IMR-90 (cell line): ENCODE data around the gene CTRB2. TPM values are rescaled to one million over a fixed set of nuclear protein-coding genes. Genes with fewer than 3 reads are reported as not detected.

ENCODE experiments used
- ATAC-seq: fragments of 200-7000 bp; cut with Tn5 transposase; 2 replicates; pipeline ENCODE4 v1.9.1; 2020; ENCODE audit warnings: low read depth, mild to moderate bottlenecking, moderate library complexity
- BruUV-seq: library from RNA; stranded (reverse); fragments of 400-500 nt; replicated peaks from 2 replicates; lab custom pipeline; 2021; lab: Mats Ljungman, UMichigan
- CTCF ChIA-PET: fragments of 300-600 bp; formaldehyde crosslinking; extraction: SDS; loops from one replicate; lab custom pipeline; 2021; ENCODE audit warnings: antibody characterized with exemption; lab: Yijun Ruan, JAX
- POLR2A ChIA-PET: fragments of 300-600 bp; sonication (Branson Sonifier 250); formaldehyde crosslinking; loops from one replicate; lab custom pipeline; 2022; ENCODE audit warnings: antibody characterized with exemption; ENCODE audit not compliant: unreplicated experiment; lab: Charles Lee
- DNase-seq: peaks from one replicate; pipeline ENCODE4 v3.0.0; 2013
- H2AFZ ChIP-seq: replicated peaks from 2 replicates; pipeline ENCODE3; 2013; ENCODE audit warnings: low read length, mild to moderate bottlenecking; ENCODE audit not compliant: poor library complexity
- H2AK5ac ChIP-seq: 2 replicates; pipeline ENCODE4 v1.6.1; 2013; ENCODE audit warnings: low read depth, low read length, inconsistent platforms
- H2AK9ac ChIP-seq: replicated peaks from 2 replicates; pipeline ENCODE3; 2013; ENCODE audit warnings: mild to moderate bottlenecking, low read depth, low read length, moderate library complexity; ENCODE audit not compliant: poor library complexity
- H2BK120ac ChIP-seq: 2 replicates; pipeline ENCODE4 v1.6.1; 2013; ENCODE audit warnings: low read depth, low read length, inconsistent platforms
- H2BK15ac ChIP-seq: 3 replicates; pipeline ENCODE4 v1.6.1; 2013; ENCODE audit warnings: low read depth, low read length, inconsistent platforms
- H2BK20ac ChIP-seq: 2 replicates; pipeline ENCODE4 v1.6.1; 2013; ENCODE audit warnings: low read depth, mild to moderate bottlenecking, inconsistent platforms, low read length, moderate library complexity
- H2BK5ac ChIP-seq: 2 replicates; pipeline ENCODE4 v1.6.1; 2013; ENCODE audit warnings: mild to moderate bottlenecking, low read depth, low read length, inconsistent platforms; ENCODE audit not compliant: poor library complexity, severe bottlenecking
- H3K14ac ChIP-seq: replicated peaks from 2 replicates; pipeline ENCODE4 v1.6.1; 2013; ENCODE audit warnings: low read depth, low read length, inconsistent platforms
- H3K18ac ChIP-seq: 2 replicates; pipeline ENCODE4 v1.6.1; 2013; ENCODE audit warnings: low read depth, low read length, control low read depth
- H3K23ac ChIP-seq: 2 replicates; pipeline ENCODE4 v1.6.1; 2013; ENCODE audit warnings: low read depth, low read length, inconsistent platforms
- H3K27ac ChIP-seq: 2 replicates; pipeline ENCODE4 v1.5.1; 2013; ENCODE audit warnings: mild to moderate bottlenecking, control low read depth, low read length; ENCODE audit not compliant: insufficient read depth
- H3K27me3 ChIP-seq: 2 replicates; pipeline ENCODE4 v1.6.1; 2013; ENCODE audit warnings: low read length; ENCODE audit not compliant: control insufficient read depth, insufficient read depth
- H3K36me3 ChIP-seq: 2 replicates; pipeline ENCODE4 v1.6.1; 2013; ENCODE audit warnings: low read length, mixed read lengths; ENCODE audit not compliant: control insufficient read depth, insufficient read depth
- H3K4ac ChIP-seq: 2 replicates; pipeline ENCODE4 v1.6.1; 2013; ENCODE audit warnings: low read depth, low read length, inconsistent platforms
- H3K4me1 ChIP-seq: 2 replicates; pipeline ENCODE4 v1.6.1; 2013; ENCODE audit warnings: low read length, mixed read lengths; ENCODE audit not compliant: control insufficient read depth, insufficient read depth
- H3K4me2 ChIP-seq: 2 replicates; pipeline ENCODE4 v1.6.1; 2013; ENCODE audit warnings: low read depth, mild to moderate bottlenecking, control low read depth, low read length, moderate library complexity
- H3K4me3 ChIP-seq: 2 replicates; pipeline ENCODE4 v1.5.1; 2013; ENCODE audit warnings: low read depth, mild to moderate bottlenecking, control low read depth, low read length, moderate library complexity; ENCODE audit not compliant: insufficient read depth
- H3K56ac ChIP-seq: 2 replicates; pipeline ENCODE4 v1.6.1; 2013; ENCODE audit warnings: low read length, inconsistent platforms; ENCODE audit not compliant: insufficient read depth; ENCODE audit errors: extremely low read depth
- H3K79me1 ChIP-seq, 2 experiments: 2 replicates each; pipeline ENCODE4 v1.6.1; 2013; ENCODE audit warnings: low read length in 2 of 2, inconsistent platforms in 1 of 2, low read depth in 1 of 2
- H3K9ac ChIP-seq: 2 replicates; pipeline ENCODE4 v1.6.1; 2013; ENCODE audit warnings: low read depth, low read length, control low read depth
- H3K9me1 ChIP-seq: 2 replicates; pipeline ENCODE4 v1.6.1; 2013; ENCODE audit warnings: low read length, inconsistent platforms; ENCODE audit not compliant: insufficient read depth
- H3K9me3 ChIP-seq: 2 replicates; pipeline ENCODE4 v1.6.1; 2013; ENCODE audit warnings: low read length; ENCODE audit not compliant: control insufficient read depth, insufficient read depth
- H4K20me1 ChIP-seq: 2 replicates; pipeline ENCODE4 v1.6.1; 2013; ENCODE audit warnings: low read length, inconsistent platforms; ENCODE audit not compliant: insufficient read depth
- H4K5ac ChIP-seq: 2 replicates; pipeline ENCODE4 v1.6.1; 2013; ENCODE audit warnings: mild to moderate bottlenecking, low read depth, low read length, control low read depth
- H4K8ac ChIP-seq, 2 experiments: 2 replicates each; pipeline ENCODE4 v1.6.1; 2013; ENCODE audit warnings: low read depth in 2 of 2, low read length in 2 of 2, control low read depth in 1 of 2, inconsistent platforms in 1 of 2
- H4K91ac ChIP-seq: 2 replicates; pipeline ENCODE4 v1.6.1; 2013; ENCODE audit warnings: low read depth, low read length, inconsistent platforms; ENCODE audit not compliant: insufficient read depth
- BHLHE40 ChIP-seq: fragments of 150-350 bp; IDR thresholded peaks from 2 replicates; pipeline ENCODE4 v1.6.1; 2016; ENCODE audit warnings: mild to moderate bottlenecking, low read depth, low read length
- CEBPB ChIP-seq: IDR thresholded peaks from 2 replicates; pipeline ENCODE4 v1.6.1; 2012; ENCODE audit warnings: low read depth, low read length, improper control_type of control experiment
- CHD1 ChIP-seq: IDR thresholded peaks from 2 replicates; pipeline ENCODE4 v1.6.1; 2012; ENCODE audit warnings: low read depth, low read length, improper control_type of control experiment
- FOS ChIP-seq: fragments of 150-350 bp; IDR thresholded peaks from 2 replicates; pipeline ENCODE4 v1.6.1; 2016; ENCODE audit warnings: low read depth, low read length
- MAFK ChIP-seq: IDR thresholded peaks from 2 replicates; pipeline ENCODE4 v1.6.1; 2012; ENCODE audit warnings: low read depth, low read length, improper control_type of control experiment
- MAZ ChIP-seq: IDR thresholded peaks from 2 replicates; pipeline ENCODE4 v1.6.1; 2012; ENCODE audit warnings: low read depth, mild to moderate bottlenecking, low read length, improper control_type of control experiment, moderate library complexity, borderline replicate concordance
- MXI1 ChIP-seq: IDR thresholded peaks from 2 replicates; pipeline ENCODE4 v1.6.1; 2012; ENCODE audit warnings: low read depth, mild to moderate bottlenecking, low read length, moderate library complexity, borderline replicate concordance
- NFE2L2 ChIP-seq: fragments of 150-350 bp; IDR thresholded peaks from 2 replicates; pipeline ENCODE4 v1.6.1; 2016; ENCODE audit warnings: low read depth, mild to moderate bottlenecking, low read length
- RAD21 ChIP-seq: IDR thresholded peaks from 2 replicates; pipeline ENCODE4 v1.6.1; 2012; ENCODE audit warnings: low read length, improper control_type of control experiment
- RCOR1 ChIP-seq: IDR thresholded peaks from 2 replicates; pipeline ENCODE4 v1.6.1; 2012; ENCODE audit warnings: mild to moderate bottlenecking, low read length, improper control_type of control experiment; ENCODE audit not compliant: insufficient replicate concordance
- RFX5 ChIP-seq: IDR thresholded peaks from 2 replicates; pipeline ENCODE4 v1.8.0; 2012; ENCODE audit warnings: low read depth, mild to moderate bottlenecking, low read length, moderate library complexity
- SMC3 ChIP-seq: fragments of 150-350 bp; IDR thresholded peaks from 2 replicates; pipeline ENCODE4 v1.6.1; 2016; ENCODE audit warnings: low read depth, mild to moderate bottlenecking, antibody characterized with exemption, low read length, moderate library complexity
- WGBS, 2 experiments: methylation state at CpG; one replicate each; pipeline versions ENCODE4 v1.1.5 to v1.1.7; 2013; ENCODE audit warnings: missing lambda C conversion rate in 2 of 2; ENCODE audit not compliant: insufficient read length in 1 of 2; ENCODE audit errors: extremely low coverage in 2 of 2; 5-methylcytosine and 5-hydroxymethylcytosine counted together
- dilution Hi-C: fragments of 300-500 bp; cut with HindIII; formaldehyde crosslinking; loops from one replicate; pipeline ENCODE4 v1.14.3; 2018; ENCODE audit warnings: low sequenced_read_pairs; ENCODE audit not compliant: unreplicated experiment
- in situ Hi-C: fragments of 300-500 bp; cut with MboI; formaldehyde crosslinking; loops from 3 replicates; pipeline ENCODE4 v1.14.3; 2019; ENCODE audit warnings: low sequenced_read_pairs, inconsistent platforms, mixed read lengths
- intact Hi-C: fragments of 100-400 bp; cut with micrococcal nuclease; formaldehyde crosslinking; loops from 2 replicates; pipeline ENCODE4 v1.10.0; 2022
- polyA plus RNA-seq, 3 experiments: library from polyadenylated mRNA; depleted of rRNA; stranded (reverse); fragments of >200 nt; gene quantifications; 2 replicates each; pipeline ENCODE4 v1.2.3, GENCODE V29; 2012; ENCODE audit warnings: low replicate concordance in 1 of 3
- total RNA-seq: library from RNA; depleted of rRNA; stranded (reverse); fragments of >200 nt; gene quantifications from 2 replicates; pipeline ENCODE4 v1.2.3, GENCODE V29; 2012
- TF ChIP-seq, protein P1 (sequence below): fragments of 150-350 bp; IDR thresholded peaks from 2 replicates; pipeline ENCODE4 v1.6.1; 2017; ENCODE audit warnings: mild to moderate bottlenecking, antibody characterized with exemption, low read length, low read depth
- TF ChIP-seq, protein P2 (sequence below): fragments of 150-350 bp; IDR thresholded peaks from 2 replicates; pipeline ENCODE4 v1.6.1; 2016; ENCODE audit warnings: low read depth, mild to moderate bottlenecking, low read length, moderate library complexity, borderline replicate concordance

The CTRB2 gene
- total and polyA plus RNA-seq, 2 of the 4 experiments (the other 2 are of a cell fraction) = not detected

DNA sequence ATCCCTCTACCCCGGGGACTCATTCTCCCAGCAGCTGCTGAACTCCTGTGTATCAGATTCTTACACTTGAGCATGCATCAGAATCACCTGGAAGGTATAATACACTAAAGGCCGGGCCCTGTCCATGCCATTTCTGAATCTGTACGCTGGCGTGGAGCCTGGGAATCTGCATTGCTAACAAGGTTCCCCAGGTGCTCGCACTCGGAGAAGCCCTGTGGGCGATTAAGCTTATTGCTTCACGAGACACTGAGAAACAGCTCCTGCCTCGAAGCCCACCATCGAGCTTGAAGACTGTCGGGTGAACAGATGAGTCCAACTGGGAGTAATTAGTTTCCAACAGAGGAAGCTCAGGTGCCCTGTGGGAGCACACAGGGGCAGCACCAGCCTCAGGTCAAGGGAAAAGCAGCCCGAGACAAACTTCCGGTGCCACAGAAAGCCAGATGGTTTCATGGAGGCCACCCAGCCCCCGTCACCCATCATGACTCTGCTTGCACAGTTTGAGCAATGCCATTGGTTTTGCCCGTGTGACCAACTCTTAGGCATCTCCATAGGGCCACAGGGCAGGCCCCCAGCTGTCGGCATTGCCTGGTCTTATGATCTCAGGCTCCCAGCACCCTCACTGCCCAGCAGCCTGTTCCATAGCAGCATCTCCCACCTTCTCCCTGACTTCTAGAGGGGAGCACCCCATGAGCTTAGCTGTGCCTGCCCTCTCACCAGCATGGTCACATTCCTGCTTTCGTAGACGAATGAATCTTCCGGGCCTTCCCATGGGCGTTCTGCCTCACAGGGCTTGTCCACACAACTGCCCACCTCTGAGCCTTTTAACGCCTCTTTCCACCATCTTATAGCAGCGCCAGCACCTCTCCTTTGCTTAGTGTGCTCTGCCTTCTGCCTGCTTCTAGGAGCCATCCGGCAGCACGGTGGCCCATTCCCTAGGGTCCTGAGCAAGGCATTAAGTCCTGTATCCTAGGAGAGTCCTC is 10.9 kb downstream of the CTRB2 start:
- H4K5ac ChIP-seq = no peak overlapping the region
- POLR2A ChIA-PET = no interaction called here
- CTCF ChIA-PET = no interaction called here
- TF ChIP-seq CHD1 (no peak), MAZ (no peak), CEBPB (no peak), SMC3 (no peak), FOS (no peak), NFE2L2 (no peak), MAFK (no peak), MXI1 (no peak), RCOR1 (no peak), BHLHE40 (no peak), RFX5 (no peak), RAD21 (no peak)
- TF ChIP-seq, protein P1, sequence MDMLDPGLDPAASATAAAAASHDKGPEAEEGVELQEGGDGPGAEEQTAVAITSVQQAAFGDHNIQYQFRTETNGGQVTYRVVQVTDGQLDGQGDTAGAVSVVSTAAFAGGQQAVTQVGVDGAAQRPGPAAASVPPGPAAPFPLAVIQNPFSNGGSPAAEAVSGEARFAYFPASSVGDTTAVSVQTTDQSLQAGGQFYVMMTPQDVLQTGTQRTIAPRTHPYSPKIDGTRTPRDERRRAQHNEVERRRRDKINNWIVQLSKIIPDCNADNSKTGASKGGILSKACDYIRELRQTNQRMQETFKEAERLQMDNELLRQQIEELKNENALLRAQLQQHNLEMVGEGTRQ = no peak
- TF ChIP-seq, protein P2, sequence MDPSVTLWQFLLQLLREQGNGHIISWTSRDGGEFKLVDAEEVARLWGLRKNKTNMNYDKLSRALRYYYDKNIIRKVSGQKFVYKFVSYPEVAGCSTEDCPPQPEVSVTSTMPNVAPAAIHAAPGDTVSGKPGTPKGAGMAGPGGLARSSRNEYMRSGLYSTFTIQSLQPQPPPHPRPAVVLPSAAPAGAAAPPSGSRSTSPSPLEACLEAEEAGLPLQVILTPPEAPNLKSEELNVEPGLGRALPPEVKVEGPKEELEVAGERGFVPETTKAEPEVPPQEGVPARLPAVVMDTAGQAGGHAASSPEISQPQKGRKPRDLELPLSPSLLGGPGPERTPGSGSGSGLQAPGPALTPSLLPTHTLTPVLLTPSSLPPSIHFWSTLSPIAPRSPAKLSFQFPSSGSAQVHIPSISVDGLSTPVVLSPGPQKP = no peak

More for the DNA sequence above, 10.9 kb downstream of the CTRB2 start:
- Histone ChIP-seq H3K4me3 (no peak overlapping the region), H3K56ac (no peak overlapping the region), H3K4me2 (no peak overlapping the region), H3K9ac (no peak overlapping the region), H3K18ac (no peak overlapping the region), H3K9me1 (no peaks in the 10 kb centered on the region), H2AK5ac (no peak overlapping the region), H4K20me1 (no peaks in the 10 kb centered on the region), H2BK15ac (no peak overlapping the region), H2BK5ac (no peak overlapping the region), H4K8ac (no peak overlapping the region), H3K23ac (no peak overlapping the region), H3K9me3 (no peaks in the 10 kb centered on the region), H2AK9ac (no peak overlapping the region), H3K27ac (no peak overlapping the region), H2AFZ (peak overlapping the region; percentile 11), H3K14ac (no peak overlapping the region), H2BK120ac (no peak overlapping the region), H3K4me1 (peaks cover 5% of the 10 kb centered on the region; the same call in 1 of the 2 replicates), H3K36me3 (no peaks in the 10 kb centered on the region), H3K4ac (no peak overlapping the region), H4K91ac (no peak overlapping the region), H3K79me1 (no peaks in the 10 kb centered on the region), H2BK20ac (no peak overlapping the region), H3K27me3 (peaks cover 11% of the 10 kb centered on the region; the same call in 1 of the 2 replicates)
- 82% methylated on average over 13 of the region's 24 CpGs; no CpG with 5 or more reads in 1 of the 2 experiments for WGBS, 2 experiments
- no TSS peak for BruUV-seq
- dilution Hi-C loops (no loop called here), in situ Hi-C loops (no loop called here), intact Hi-C loops (loop anchor here (10.0 kb wide), 1 partner anchor 429 kb away; the partner anchor contains the start of gene ADAT1)
- ATAC-seq (no peak), DNase-seq (no peak)
